HEK293T (cell line): ENCODE results near the gene CDRT4.

ENCODE experiments used
- BHLHE40 ChIP-seq: fragments of 450-650 bp; IDR thresholded peaks from 2 replicates; pipeline ENCODE4 v1.6.1; 2016; ENCODE audit warnings: mild to moderate bottlenecking, moderate library complexity, borderline replicate concordance
- ELF4 ChIP-seq: fragments of 450-650 bp; IDR thresholded peaks from 2 replicates; pipeline ENCODE4 v1.6.1; 2017; ENCODE audit warnings: antibody characterized with exemption
- FOXK2 ChIP-seq: fragments of 450-650 bp; IDR thresholded peaks from 2 replicates; pipeline ENCODE4 v1.6.1; 2016; ENCODE audit warnings: mild to moderate bottlenecking
- FOXM1 ChIP-seq: fragments of 450-650 bp; IDR thresholded peaks from 2 replicates; pipeline ENCODE4 v1.6.1; 2017; ENCODE audit warnings: mild to moderate bottlenecking, borderline replicate concordance
- HDGF ChIP-seq: fragments of 450-650 bp; IDR thresholded peaks from 2 replicates; pipeline ENCODE4 v1.6.1; 2017; ENCODE audit warnings: antibody characterized with exemption, borderline replicate concordance
- SUZ12 ChIP-seq: fragments of 450-650 bp; IDR thresholded peaks from 2 replicates; pipeline ENCODE4 v1.6.1; 2016; ENCODE audit warnings: mild to moderate bottlenecking

DNA sequence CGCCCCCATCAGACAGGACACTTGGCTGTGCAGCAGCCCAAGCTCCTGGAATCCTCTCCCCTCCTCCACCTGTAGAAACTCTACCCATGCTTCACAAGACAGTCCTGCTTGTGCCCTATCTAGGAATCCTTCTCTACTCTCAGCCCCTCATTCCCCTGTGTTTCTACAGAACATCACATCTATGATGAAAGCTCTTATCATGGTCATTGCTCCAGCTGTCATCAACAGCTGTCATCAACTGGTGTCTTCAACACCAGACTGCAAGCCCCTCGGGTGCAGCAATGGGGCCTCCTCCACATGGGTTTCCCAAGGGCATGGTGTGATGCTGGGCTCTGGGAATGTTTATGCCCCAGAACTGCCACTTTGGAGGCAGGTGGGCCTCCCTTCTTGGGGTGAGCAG lies 21.1 kb upstream of the CDRT4 start:
- TF ChIP-seq ELF4: no peak
- TF ChIP-seq HDGF: no peak
- no peak for TF ChIP-seq FOXM1
- no peak for TF ChIP-seq SUZ12
- no peak for TF ChIP-seq BHLHE40
- no peak for TF ChIP-seq FOXK2
